ENCODE data around the gene ALDH3B2.
"Not testable (repeated sequence)": the region's sequence is repeated elsewhere in the genome, so short reads cannot be mapped to it uniquely, and the experiment has no call there.

ALDH3B2 gene

GRCh38 chr11:67674442-67674871, at the start of gene ALDH3B2:
ALDH3B2 (minus strand) TSS chr11:67674623; CDS start chr11:67666935, 7,688 bp downstream.
- in situ Hi-C loops (cut with MboI; ENCODE audit: low sequenced_read_pairs), result no loop called here

- in situ Hi-C loops (cut with MboI; ENCODE audit: low sequenced_read_pairs), result not testable (repeated sequence)
These were observed 48.6 kb upstream of the ALDH3B2 start for GRCh38 chr11:67723036-67723435.

GRCh38 chr11:67716226-67716625, 41.8 kb upstream of the ALDH3B2 start:
- in situ Hi-C loops (cut with MboI; ENCODE audit: low sequenced_read_pairs), result not testable (repeated sequence)

- in situ Hi-C loops (cut with MboI; ENCODE audit: low sequenced_read_pairs), result not testable (repeated sequence)
These were observed 41.4 kb upstream of the ALDH3B2 start for GRCh38 chr11:67715801-67716200.

GRCh38 chr11:67713892-67714509, 39.6 kb upstream of the ALDH3B2 start:
- in situ Hi-C loops (cut with MboI; ENCODE audit: low sequenced_read_pairs), result not testable (repeated sequence)

- in situ Hi-C loops (cut with MboI; ENCODE audit: low sequenced_read_pairs), result not testable (repeated sequence)
These were observed 37.3 kb upstream of the ALDH3B2 start for GRCh38 chr11:67711676-67712075.

DNA sequence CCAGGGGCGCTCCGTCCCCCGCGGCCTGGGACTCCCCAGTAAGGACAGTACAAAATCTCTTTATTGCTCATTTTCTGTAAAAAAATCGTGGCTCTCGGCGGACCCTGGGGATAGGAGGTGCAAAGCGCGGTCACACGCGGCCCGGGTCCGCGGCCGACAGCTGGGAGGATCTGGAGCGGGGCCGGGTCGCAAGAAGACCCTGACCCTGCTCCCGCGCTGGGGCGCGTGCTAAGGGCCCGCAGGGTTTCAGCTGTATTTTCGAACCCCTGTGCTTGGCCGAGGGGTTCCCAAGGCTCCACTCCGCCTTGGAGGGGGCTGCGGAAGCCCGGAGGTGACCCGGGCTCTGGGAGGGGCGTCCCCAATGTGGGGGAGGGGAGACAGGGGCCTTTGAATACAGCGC, 36.8 kb upstream of the ALDH3B2 start:
- in situ Hi-C loops (cut with MboI; ENCODE audit: low sequenced_read_pairs), result not testable (repeated sequence)

DNA sequence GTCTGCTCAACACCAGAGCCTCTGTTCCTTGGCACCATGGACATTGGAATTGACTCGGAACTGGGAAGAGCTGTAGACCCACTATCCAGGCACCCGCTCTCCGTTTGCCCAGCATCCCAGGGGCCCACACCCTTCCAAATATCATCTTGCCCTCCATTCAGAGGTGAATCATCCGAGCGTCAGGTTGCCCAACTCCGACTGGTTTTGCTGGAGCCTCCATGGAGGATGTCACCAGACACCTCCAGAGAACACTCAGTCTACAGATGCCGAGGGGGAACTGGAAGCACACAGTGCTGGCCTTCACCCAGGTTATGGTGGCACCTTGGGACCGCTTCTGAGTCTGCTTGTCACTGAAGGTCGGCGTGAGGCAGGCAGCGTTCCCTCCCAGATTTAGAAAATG, 35.4 kb upstream of the ALDH3B2 start:
- in situ Hi-C loops (cut with MboI; ENCODE audit: low sequenced_read_pairs), result not testable (repeated sequence)

DNA sequence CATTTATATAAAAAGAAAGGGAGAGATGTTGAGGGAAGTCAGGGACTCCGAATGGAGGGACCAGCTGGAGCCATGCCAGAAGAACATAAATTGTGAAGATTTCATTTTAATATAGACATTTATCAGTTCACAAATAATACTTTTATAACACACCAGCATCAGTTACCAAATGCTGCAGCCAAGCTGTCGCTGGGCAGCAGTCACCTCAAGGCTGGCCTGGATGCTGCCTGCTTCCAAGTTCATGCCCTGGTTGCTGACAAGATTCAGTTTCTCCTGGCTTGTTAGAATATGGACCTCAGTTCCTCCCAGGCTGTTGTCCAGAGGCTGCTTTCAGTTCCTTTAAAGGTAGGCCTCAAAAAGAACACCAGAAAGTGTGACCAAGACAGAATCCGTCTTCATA, 30.8 kb upstream of the ALDH3B2 start:
- in situ Hi-C loops (cut with MboI; ENCODE audit: low sequenced_read_pairs), result no loop called here

- in situ Hi-C loops (cut with MboI; ENCODE audit: low sequenced_read_pairs), result no loop called here
These were observed 30.1 kb upstream of the ALDH3B2 start for GRCh38 chr11:67704524-67704923.

DNA sequence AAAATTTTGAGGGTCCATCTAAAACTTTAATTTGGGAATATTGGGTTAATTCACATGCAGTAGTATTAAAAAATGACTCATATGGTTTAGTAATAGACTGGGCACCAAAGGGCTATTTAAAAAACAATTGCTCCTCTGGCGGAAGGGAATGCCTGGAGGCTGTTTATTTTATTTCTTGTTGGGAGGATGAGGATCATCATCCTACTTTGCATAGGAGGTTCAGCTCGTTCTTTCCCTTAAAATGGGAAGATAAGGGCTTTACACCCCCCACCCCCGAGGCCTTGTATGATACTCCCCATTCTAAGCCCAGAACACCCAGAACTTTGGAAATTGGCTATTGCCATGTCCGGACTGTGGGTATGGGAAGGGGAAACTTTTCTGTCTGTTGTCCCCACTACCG, 29.3 kb upstream of the ALDH3B2 start:
- in situ Hi-C loops (cut with MboI; ENCODE audit: low sequenced_read_pairs), result not testable (repeated sequence)

GRCh38 chr11:67700548-67701262, 26.3 kb upstream of the ALDH3B2 start:
- in situ Hi-C loops (cut with MboI; ENCODE audit: low sequenced_read_pairs), result no loop called here

- in situ Hi-C loops (cut with MboI; ENCODE audit: low sequenced_read_pairs), result no loop called here
These were observed 25.7 kb upstream of the ALDH3B2 start for GRCh38 chr11:67700141-67700540.

DNA sequence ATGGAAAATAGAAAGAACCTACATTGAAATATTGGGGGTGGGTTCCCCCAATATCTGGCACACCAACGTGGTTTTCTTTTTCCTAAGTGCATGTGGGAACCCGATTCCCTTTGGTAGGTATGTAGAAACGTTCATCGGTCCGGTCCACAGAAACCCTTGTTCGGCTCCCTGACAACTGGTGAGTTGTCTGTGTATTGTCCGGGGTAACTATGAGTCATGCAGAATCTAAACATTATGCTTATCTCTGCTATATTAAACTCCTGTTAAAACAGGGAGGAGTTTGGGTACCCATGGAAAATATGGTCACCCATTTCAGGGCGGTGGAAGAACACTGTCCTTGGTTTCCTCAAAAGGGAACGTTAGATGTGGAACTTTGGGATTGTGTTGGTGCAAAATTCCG, 25.1 kb upstream of the ALDH3B2 start:
- in situ Hi-C loops (cut with MboI; ENCODE audit: low sequenced_read_pairs), result no loop called here

DNA sequence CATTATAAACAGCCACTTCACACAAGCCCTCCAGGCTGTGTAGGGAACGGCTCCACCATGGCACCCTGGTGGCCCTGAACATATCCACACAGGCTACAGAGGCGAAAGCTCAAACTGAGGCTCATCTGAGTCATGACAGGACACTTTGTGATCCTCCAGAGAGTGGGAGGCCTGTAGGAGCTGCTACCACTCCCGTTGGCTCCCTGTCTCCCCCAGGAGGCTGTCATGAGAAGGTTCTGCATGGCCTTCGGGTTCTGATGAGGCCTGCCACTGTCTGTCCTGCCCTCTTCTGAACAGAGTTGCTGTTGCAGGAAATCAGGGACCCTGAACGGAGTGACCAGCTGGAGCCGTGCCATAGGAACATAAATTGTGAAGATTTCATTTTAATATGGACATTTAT, 23.8 kb upstream of the ALDH3B2 start:
- in situ Hi-C loops (cut with MboI; ENCODE audit: low sequenced_read_pairs), result no loop called here

DNA sequence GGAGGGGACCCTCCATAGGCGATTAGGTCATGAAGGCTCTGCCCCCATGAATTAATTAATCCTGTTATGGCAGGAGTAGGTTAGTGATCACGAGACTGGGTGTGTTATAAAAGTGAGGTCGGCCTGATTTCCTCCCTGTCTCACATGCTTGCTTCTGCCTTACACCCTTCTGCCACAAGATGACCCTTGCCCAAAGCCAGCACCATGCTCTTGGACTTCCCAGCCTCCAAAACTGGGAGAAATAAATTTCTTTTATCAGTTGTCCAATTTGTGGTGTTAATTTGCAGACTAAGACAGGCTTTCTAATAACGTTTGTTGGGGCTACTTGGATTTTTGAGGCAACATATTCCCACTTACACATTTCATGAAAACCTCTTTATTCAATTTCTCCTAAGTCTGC, 23.4 kb upstream of the ALDH3B2 start:
- in situ Hi-C loops (cut with MboI; ENCODE audit: low sequenced_read_pairs), result no loop called here

DNA sequence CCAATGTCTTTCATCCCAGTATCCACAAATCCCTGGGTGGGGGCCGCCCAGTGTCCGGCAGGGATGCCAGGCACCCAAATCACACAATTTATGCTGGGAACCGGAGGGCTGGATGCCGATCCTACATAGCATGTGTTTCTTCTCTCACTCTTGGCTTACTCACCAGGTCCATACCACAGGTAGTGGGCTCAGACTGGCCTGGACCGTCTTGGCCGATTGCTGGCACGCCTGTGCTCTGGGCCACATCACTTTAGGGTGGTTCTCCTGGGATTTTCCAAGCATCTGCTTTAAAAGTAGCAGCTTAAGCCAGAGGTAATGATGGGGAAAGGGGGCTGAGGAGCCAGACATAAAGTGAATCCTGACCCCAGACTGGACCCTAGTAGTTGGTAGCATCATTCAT, 22.6 kb upstream of the ALDH3B2 start:
- in situ Hi-C loops (cut with MboI; ENCODE audit: low sequenced_read_pairs), result no loop called here

DNA sequence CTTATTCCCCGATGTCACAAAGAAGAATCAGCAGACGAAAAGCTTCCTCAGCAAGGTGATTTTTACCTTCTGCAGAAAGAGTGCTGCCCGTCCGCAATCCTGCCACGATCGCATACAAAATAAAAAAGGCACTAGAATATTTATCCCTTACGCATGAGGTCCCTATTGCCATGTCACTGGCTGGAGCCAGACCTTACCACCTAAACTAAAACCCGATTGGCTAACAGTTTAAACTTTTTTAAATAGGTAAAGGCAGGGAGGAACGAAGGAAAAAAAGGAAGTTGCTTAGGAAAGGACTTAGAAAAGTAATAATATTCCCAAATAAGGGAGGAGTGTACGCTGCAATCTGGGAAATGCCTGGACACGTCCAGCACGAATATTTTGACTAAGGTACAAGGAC, 21.2 kb upstream of the ALDH3B2 start:
- in situ Hi-C loops (cut with MboI; ENCODE audit: low sequenced_read_pairs), result no loop called here

DNA sequence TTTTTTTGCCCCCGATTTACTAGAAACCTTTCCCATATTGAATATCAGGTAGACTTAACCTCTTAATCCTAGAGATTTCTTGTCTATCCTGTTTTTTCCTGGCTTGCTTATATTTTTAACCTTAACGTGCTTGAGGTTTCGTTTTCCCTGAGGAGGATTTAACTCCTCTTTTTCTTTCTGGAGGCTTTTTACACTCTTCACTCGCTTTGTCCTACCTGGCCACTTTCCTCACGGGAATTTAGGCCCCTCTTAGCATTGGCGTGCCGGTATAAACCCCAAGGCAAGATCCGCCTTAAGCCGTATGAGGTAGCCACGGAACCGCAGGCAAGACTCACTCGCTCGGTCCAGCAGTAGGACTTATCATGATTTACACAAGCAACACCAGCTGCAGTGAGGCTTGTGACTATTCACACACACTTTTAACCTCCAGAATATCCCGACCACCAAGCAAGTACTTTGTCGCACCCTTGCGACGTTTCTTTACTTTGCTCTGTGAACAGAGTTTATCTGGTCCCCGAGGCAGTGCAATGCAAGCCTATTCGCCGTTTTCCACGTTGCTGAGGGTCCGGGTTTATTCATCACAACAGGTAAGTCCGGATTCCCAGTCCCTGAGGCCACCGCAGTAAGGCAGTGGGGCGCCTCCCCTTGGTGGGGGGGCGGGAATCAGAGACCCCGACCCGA, 20.6 kb upstream of the ALDH3B2 start:
- in situ Hi-C loops (cut with MboI; ENCODE audit: low sequenced_read_pairs), result no loop called here

- in situ Hi-C loops (cut with MboI; ENCODE audit: low sequenced_read_pairs), result no loop called here
These were observed 16.7 kb upstream of the ALDH3B2 start for GRCh38 chr11:67691149-67691548.

DNA sequence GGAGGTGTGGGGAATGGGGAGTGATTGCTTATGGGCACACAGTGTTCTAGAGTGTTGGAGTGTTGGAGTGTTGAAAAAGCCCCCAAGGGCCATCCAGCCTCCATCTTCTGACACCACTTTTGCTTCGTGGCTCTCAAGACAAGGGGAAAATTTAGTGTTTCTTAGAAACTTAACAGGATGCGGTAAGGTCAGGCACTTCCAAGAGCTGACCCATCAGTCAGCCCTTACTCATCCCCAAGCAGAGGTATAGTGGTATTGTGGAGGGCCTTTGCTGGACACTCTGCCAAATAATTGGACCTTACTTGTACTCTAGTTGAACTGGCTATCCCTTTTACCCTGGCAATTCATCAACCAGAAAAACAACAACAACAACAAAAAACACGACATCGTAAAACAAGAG, 14.8 kb upstream of the ALDH3B2 start:
- in situ Hi-C loops (cut with MboI; ENCODE audit: low sequenced_read_pairs), result no loop called here

- in situ Hi-C loops (cut with MboI; ENCODE audit: low sequenced_read_pairs), result no loop called here
These were observed 13.6 kb upstream of the ALDH3B2 start for GRCh38 chr11:67687986-67688385.

Measured in HL-60/S4 treated with retinoic acid at 250 ng/mL for 4 days and 3 days (cell line).